Kidney epithelial cell (primary cell): ENCODE data around the gene RAD51B. TPM values are rescaled to one million over a fixed set of nuclear protein-coding genes. Genes with fewer than 3 reads are reported as not detected.

ENCODE experiments used
- DNase-seq: peaks from one replicate; pipeline ENCODE4 v3.0.0-alpha.2; 2010; ENCODE audit warnings: low read depth
- H3K27me3 ChIP-seq: 2 replicates; pipeline ENCODE4 v1.6.0; 2011; ENCODE audit warnings: low read length; ENCODE audit not compliant: control insufficient read depth, insufficient read depth
- H3K36me3 ChIP-seq: 2 replicates; pipeline ENCODE4 v1.5.1; 2011; ENCODE audit warnings: low read length; ENCODE audit not compliant: control insufficient read depth, insufficient read depth
- H3K4me3 ChIP-seq: 2 replicates; pipeline ENCODE4 v1.5.1; 2011; ENCODE audit warnings: low read depth, mild to moderate bottlenecking, control low read depth, low read length
- CTCF ChIP-seq: IDR thresholded peaks from 2 replicates; pipeline ENCODE4 v1.5.1; 2011; ENCODE audit warnings: mild to moderate bottlenecking, moderate library complexity, low read length, control low read depth, inconsistent platforms; ENCODE audit not compliant: insufficient read depth, poor library complexity, severe bottlenecking
- total RNA-seq: library from RNA; depleted of rRNA; stranded (reverse); fragments of >200 nt; gene quantifications from 2 replicates; pipeline ENCODE4 v1.2.3, GENCODE V29; 2015

Gene RAD51B
- total RNA-seq, 1 donor from 2014 or later = 9.5 TPM

- no peaks in the 10 kb centered on the region for H3K36me3 ChIP-seq
- DNase-seq = no peak
- no peak overlapping the region for H3K4me3 ChIP-seq
- TF ChIP-seq CTCF = no peak
- no peaks in the 10 kb centered on the region for H3K27me3 ChIP-seq
Measured at GRCh38 chr14:68228656-68229055, 409.1 kb downstream of the RAD51B start.

- H3K36me3 ChIP-seq = no peaks in the 10 kb centered on the region
- DNase-seq = no peak
Measured at GRCh38 chr14:68229423-68230100, 410.0 kb downstream of the RAD51B start.

GRCh38 chr14:68230202-68230949 is 410.8 kb downstream of the RAD51B start:
- H3K27me3 ChIP-seq = no peaks in the 10 kb centered on the region
- no peak for DNase-seq
- no peak for TF ChIP-seq CTCF
- no peaks in the 10 kb centered on the region for H3K36me3 ChIP-seq
- no peak overlapping the region for H3K4me3 ChIP-seq

More at GRCh38 chr14:68229423-68230100, 410.0 kb downstream of the RAD51B start:
- TF ChIP-seq CTCF = no peak
- Histone ChIP-seq H3K4me3 (no peak overlapping the region), H3K27me3 (no peaks in the 10 kb centered on the region)

GRCh38 chr14:68230950-68231717 is 411.6 kb downstream of the RAD51B start:
- H3K36me3 ChIP-seq = no peaks in the 10 kb centered on the region
- DNase-seq = no peak
- no peak for TF ChIP-seq CTCF
- H3K4me3 ChIP-seq = no peak overlapping the region
- no peaks in the 10 kb centered on the region for H3K27me3 ChIP-seq

- no peak for DNase-seq
- no peak overlapping the region for H3K4me3 ChIP-seq
- no peak for TF ChIP-seq CTCF
- no peaks in the 10 kb centered on the region for H3K27me3 ChIP-seq
- H3K36me3 ChIP-seq = no peaks in the 10 kb centered on the region
Measured at GRCh38 chr14:68231898-68232297, 412.3 kb downstream of the RAD51B start.
